NCI-H2107 treated with DMSO at 0.1 percent for 48 hours (cell line): ENCODE measurements around the gene SPRED2.
"Not testable (repeated sequence)": the region's sequence is repeated elsewhere in the genome, so short reads cannot be mapped to it uniquely, and the experiment has no call there.

Experiments
- DNase-seq: peaks from one replicate; lab custom pipeline; 2025; ENCODE audit not compliant: unreplicated experiment; lab: John Stamatoyannopoulos, UW

The SPRED2 gene

DNA sequence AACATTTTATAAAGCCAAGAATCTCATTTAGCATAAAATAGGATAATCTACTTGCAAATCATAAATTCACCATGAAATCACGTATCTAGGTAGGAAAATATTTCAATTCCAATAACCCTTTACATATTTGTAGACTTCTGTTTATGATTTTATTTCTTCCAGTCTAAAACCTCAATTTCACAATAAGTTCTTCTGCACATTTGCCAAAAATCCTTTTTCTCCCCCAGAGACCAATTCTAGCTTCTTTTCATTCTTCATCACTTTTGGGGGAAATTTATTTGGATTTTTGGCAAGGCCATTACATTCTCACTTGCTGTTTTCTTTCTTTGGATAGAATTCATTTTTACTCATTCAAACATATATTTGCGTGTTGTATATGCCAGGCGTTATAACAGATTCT is 86.8 kb downstream of the SPRED2 start:
- no peak for DNase-seq

DNA sequence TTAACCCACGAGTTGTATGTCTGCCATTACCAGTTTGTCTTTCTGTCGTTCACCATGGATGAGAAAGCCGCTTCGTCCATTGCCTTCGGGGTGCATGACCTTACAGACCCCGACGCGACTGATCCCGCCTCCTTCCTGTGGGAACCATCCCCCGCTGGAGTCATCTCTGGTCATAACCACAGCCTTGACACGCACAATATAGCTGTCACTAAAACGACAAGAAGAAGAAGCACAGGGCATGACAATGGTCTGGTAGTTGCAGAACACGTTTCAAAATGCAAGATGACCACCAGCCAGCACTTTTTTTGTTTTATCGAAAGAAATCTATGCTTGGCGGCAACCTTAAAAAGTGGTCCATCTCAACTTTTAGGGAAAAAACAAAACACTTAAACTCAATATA is 87.7 kb downstream of the SPRED2 start:
- DNase-seq: no peak

DNA sequence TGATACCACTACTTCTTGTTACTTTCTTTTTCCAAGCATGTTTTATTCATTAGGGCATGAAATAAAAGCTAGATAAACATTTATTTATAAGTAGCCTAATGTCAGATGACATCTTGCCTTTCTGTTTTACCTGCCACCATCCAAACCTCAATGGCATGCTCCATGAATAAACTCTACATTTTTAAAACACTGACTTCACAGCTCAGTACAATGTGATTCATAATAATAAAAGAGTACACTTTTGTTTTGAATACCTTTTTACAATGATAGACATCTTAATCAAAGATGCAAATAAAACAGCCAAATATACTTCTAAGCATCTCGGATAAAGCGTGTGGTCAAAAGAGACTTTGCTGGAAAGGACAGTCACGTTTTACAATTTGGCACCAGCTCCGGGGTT is 88.2 kb downstream of the SPRED2 start:
- DNase-seq: no peak

DNA sequence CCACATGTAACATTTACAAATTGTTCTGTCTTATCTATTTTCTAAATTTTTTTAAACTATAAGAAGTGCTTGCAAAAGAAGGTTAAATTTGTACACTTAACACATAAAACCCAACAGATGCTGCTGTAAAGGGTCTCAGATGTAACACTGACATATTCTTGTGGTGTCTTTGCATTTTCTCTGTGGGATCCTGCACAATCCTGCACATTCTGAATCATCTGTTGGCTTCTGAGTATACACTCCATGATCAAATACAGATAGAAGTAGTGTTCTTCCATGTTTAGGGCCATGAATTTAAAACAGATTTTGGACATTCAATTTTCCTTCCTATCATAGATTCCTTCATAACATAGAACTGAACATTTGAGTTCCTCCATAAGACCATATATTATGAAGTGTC is 89.0 kb downstream of the SPRED2 start:
- DNase-seq: no peak

DNA sequence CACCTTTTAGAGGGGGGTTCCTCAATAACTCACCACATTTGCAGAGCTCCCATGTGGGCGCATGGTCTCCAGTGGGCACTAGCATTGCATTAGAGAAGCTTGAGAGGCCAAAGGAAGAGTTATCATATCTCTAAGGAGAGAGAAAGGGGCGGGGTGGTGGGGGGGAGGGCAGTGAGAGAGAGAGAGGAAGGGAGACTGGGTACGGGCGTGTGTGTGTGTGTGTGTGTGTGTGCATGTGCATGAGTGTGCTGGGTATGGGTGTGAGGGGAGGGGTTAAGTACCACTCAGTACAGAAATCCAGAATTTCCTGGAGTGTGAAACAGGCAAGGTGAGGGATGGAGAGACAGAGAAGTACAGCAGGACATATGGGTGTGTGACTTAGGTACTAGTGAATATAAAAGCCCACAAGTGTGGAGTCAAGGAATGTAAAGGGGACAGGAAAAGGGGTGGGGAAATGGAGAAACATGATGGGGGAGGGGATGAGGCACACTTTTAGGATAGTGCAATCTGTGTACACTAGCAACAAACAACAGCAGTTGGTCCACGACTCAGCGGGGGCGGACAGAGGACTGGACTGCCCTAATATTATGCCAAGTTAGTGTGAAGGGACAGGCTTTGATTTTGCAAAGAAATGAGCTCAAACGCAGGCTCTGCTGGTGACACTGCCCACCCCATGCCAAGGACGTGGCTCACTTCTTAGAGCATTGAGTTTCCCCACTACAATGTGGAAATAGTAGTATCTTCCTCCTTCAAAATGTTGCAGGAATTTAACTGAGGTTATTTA is 91.3 kb downstream of the SPRED2 start:
- no peak for DNase-seq

DNA sequence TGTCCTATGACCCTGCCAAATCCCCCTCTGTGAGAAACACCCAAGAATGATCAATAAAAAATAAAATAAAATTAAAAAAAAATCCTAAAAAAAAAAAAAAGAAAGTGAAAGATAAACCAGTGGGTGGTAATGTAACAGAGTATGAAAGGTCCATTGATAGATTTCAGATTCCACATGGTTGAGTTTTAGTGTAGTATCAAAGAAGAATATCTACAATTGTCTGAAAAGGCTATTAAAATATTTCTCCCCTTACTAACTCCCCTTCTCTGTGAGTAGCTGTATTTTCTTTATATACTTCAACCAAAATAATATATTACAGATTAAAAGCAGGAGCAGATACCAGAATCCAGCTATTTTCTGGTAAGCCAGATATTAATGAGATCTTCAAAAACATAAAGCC is 92.8 kb downstream of the SPRED2 start:
- no peak for DNase-seq

DNA sequence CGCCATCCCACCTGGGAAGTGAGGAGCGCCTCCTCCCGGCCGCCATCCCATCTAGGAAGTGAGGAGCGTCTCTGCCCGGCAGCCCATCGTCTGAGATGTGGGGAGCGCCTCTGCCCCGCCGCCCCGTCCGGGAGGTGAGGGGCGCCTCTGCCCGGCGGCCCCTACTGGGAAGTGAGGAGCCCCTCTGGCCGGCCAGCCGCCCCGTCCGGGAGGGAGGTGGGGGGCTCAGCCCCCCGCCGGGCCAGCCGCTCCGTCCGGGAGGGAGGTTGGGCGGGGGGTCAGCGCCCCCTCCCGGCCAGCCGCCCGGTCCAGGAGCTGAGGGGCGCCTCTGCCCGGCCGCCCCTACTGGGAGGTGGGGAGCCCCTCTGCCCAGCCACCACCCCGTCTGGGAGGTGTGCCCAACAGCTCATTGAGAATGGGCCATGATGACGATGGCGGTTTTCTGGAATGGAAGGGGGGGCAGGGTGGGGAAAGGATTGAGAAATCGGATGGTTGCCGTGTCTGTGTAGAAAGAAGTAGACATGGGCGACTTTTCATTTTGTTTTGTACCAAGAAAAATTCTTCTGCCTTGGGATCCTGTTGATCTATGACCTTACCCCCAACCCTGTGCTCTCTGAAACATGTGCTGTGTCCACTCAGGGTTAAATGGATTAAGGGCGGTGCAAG is 93.4 kb downstream of the SPRED2 start:
- DNase-seq: not testable (repeated sequence)

DNA sequence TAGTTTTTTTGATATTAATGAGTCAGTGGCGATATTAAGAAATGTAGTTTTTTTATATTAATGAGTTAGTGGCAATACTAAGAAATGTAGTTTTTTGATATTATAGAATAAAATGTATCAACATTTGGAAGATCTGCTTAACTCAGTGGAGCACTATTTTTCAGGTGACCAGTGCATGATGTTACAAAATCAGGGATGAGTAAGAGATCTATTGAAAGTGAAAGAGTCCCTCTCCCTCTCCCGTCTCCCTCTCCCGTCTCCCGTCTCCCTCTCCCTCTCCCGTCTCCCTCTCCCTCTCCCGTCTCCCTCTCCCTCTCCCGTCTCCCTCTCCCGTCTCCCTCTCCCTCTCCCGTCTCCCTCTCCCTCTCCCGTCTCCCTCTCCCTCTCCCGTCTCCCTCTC is 94.5 kb downstream of the SPRED2 start:
- not testable (repeated sequence) for DNase-seq

DNA sequence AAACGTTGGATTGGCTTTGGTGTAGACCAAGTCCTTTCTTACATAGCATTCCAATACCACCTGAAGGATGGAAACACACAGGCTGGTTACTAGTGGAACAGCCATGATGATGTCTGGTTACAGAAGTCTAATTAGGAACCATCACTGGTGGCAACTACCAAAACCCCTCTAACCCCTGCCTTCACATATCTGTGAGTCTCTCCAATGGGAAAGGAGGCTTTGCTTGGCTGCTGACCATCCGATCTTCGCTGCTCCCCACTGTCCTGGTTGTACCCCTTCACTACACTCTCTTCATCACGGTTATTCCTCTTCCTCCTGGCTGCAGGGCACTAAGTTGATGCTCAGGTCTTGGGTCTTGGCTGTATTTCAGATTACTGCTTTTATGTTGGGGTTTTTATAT is 97.7 kb downstream of the SPRED2 start:
- no peak for DNase-seq

DNA sequence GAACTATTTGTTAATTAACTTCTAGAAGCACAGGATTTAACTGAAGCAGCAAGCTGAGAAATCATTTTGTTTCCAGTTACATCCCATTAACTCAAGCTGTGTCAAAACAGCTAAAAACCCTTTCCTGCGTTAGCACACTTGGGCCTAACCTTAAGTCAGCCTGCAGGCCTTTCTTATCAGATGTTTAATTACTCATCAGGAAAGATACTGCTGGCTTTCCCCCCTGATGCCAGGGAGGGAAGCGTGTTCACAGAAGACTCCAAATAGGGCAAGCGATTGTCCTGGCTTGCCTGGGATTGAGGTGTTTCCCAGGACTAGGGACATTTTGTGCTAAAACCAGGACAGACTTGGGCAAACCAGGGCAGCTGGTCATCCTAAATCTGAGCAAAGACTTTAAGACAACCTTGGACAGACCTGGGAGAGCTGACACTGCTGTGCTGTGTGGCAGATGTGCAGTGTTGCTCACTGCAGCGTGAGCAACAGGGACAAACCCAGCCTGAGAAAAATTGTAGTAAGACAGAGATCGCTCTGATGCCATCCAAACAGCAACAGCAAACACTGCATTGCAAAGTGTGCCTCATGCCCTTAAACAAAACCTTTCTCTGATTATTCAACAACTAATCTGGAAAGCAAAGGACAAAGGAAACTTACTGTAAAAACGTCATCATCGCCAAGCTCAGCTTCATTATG is 100.9 kb downstream of the SPRED2 start:
- DNase-seq: no peak

DNA sequence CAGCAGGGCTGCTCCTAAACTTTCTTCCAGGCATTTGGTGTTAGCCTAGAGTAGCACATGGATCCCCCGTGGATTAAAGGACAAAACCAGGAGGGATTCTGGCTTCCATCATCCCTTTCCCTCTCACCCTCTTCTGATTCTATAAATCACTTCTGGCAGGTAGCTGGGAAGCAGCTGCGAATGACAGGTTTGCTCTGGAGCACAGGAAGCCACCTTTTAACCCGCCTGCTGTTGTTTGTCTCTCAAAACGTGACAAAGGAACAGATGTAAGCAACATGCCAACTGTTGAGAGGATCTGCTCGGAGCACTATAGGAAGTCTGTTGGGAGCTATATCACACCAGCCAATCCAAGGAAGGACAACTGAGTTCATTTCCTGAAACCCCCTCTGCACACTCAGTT is 102.9 kb downstream of the SPRED2 start:
- peak; percentile 11 for DNase-seq

DNA sequence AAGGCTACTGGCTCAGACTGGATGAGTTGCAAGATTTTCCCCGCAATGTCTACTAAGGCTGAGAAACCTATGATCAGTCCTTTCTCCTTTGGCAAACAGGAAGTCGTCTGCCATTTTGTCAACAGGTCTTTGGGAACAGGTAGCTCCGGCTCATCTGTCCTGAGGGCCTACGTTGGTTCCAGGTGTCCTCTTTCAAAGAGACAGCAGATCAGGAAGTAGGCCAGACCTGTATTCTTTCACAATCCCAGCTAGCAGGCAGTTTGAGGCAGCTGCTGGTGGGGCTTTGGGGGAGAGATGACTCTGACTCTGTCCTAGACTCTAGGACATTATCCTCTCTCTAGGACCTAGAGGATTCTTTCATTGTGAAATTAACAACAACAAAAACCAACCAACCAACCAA is 106.1 kb downstream of the SPRED2 start:
- DNase-seq: no peak

DNA sequence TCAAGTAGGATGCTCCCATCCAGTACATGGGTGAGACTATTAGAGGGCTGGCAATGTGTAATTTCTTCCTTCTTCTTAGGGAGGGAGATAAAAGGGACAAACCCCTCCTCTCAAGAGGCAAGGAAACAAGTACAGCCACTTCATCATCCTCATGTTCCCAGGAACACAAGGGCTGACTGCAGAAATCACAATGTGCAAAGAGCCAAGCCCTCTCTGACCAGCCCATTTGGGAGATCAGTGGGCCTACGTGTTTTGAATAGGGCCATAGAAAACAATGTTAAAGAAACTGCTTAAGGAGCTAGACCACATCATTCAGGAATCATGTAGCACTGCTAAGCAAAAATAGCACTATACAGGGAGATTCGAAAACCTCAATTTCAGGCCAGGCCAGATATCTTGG is 107.3 kb downstream of the SPRED2 start:
- DNase-seq: no peak

DNA sequence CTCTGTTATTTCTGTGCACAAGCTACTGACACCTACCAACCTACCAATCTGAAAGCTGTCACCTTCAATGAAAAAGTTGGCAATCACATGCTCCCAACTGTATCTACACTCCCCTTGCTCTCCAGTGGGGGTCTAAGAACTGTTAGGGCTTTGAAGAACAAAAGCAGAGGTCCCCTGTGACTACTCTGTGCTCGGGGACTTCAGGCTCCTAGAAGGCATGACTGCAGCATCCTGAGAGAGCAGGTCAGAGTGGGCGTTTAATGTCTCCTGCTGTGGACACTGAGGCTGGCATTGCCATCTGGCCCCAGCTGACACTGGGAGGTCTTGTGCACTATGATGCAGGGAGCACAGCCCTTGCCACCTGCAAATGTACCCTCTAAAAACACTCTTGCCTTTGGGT is 111.5 kb downstream of the SPRED2 start:
- no peak for DNase-seq

DNA sequence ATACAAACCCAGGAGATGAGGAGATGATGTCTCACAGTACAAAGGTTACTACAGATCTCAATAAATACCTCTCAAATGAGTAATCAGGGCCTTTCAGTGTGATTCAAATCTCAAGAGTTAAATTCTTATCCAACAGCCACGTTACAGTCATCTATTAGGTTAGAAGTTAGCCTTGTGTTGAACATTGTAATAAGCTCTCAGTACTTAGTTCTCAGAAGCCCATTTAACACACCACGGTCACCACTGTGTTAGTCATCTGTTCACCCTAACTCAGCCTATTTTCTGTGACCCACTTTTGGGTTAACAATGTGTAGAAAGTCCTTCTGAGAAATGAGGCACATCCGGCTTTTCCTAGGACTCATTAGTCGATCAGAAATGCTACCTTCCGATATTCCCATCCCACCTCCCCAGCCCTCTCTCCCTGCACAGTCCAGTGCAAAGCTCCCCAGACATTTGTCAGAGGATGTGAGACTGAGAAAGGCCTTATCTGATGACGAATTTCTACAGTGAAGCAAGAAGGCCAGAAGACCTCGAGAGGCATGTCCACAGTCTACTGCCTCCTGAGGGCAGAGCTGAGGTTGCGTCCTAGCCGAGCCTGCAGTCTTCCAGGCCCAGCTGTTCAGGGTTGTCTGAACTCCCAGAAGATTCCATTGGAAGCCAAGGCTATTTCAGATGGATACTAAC is 112.2 kb downstream of the SPRED2 start:
- no peak for DNase-seq

DNA sequence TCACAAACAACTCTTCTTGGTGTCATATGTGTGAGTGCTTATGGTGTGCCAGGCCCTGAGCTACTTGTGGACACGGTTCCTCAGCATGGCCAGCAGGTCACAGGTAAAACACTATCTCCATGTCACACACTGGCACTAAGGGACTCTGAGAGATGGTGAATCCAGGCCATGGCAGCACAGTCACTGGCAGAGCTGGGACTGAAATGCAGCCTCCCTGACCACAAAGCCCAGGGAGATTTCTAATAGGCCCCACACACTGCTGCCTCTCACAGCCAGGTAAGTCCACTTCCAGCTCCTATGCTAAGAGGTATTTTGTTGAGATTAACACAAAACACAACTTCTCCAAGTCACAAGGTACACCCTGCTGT is 112.7 kb downstream of the SPRED2 start:
- no peak for DNase-seq

DNA sequence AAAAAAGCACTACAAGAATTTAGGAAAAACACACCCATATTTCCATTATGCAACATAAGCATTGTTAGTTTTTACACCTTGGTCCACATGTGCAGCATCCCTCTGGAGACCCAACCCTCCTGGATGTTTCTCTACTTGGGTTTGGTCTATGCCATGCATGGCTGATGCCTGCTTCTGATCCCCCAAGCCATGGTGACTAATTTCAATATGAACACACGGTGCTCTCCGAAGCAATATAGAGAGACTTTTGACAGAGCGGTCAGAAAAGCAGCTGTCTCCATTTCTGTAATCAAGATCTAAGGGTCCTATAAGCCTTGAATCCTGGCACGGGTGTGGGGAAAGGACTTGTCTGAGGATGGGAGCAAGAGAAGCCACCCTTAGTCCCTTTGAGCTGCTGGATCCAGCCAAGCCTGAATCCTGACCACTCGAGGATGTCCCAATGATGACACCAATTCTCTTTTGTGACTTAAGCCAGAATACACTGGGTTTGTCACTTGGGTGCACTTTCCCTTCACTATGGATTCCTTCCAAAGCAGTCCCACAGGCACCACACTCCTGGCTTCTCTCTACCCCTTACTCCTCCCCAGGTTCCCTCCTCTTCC is 113.2 kb downstream of the SPRED2 start:
- DNase-seq: no peak

DNA sequence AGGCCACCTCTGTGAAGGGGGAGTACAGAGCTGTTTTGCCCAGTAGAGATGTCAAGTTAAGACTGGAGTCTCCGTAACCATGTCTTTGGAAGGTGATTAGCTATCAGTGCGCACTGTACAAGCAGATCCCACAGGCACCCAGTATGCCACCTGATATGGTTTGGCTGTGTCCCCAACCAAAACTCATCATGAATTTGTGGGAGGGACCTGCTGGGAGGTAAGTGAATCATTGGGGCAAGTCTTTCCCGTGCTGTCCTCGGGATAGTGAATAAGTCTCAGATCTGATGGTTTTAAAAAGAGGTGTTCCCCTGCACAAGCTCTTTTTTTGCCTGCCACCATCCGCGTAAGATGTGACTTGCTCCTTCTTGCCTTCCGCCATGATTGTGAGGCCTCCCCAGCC is 114.6 kb downstream of the SPRED2 start:
- no peak for DNase-seq

DNA sequence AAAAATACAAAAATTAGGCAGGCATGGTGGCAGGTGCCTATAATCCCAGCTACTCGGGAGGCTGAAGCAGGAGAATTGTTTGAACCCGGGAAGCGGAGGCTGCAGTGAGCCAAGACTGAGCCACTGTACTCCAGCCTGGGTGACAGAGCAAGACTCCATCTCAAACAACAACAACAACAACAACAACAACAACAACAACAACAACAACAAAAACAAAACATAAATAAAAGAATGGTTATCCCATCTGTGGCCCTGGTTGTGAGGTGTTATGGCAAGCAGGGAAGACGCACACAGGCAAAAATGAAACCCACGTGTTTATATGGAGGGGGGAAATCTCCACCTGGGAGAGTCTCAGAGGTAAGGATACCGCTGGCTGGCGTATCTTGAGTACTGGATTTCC is 115.0 kb downstream of the SPRED2 start:
- not testable (repeated sequence) for DNase-seq

DNA sequence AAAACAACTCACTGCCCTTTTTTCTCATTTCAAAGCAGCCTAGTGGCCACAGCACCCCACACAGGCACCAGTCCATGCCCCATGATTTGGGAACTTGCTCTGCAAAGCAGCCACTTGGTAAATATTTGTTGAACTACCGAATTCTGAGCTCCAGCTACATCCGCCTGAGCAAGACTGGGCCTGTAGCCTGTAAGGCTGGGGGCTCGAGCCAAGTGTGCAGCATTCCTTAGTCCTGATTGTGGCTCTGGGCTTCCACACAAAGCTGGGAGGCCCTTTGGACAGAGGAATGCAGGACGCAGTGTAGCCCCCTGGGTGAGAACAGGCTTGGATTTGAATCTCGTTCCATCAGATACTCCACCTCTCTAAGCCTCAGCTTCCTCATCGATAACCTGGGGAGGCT is 116.3 kb downstream of the SPRED2 start:
- DNase-seq: no peak

DNA sequence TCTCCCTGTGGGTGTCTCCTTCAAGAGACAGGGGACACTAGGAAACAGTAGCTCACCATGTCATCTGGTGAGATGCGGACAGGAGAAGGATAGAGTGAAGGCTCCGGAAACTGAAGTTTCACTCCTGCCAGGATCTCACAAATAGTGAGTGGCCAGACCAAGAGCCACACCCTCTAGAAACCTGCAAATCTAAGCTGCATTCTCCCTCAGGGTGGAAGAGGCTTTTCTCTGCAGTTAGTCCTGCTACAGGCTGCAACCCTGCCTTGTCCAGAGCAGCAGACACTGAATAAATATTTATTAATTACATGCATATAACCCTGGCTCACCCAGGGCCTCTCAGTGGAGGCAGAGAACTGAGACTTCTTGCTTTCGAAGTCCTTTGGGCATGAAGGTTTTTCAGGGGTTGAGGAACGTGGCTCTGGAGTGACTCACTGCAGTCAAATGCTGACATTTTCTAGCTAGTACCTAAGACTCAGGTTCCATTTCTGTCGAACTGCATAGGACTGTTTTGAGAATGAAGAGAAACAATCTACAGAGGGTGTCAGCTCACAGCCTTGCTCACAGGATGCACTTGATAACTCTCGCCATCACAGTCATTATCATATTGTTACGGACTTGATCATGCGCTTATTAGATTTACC is 117.5 kb downstream of the SPRED2 start:
- no peak for DNase-seq
